ENCODE measurements around the gene RIMS1.
"Not testable (repeated sequence)": the region's sequence is repeated elsewhere in the genome, so short reads cannot be mapped to it uniquely, and the experiment has no call there.

Gene RIMS1

DNA sequence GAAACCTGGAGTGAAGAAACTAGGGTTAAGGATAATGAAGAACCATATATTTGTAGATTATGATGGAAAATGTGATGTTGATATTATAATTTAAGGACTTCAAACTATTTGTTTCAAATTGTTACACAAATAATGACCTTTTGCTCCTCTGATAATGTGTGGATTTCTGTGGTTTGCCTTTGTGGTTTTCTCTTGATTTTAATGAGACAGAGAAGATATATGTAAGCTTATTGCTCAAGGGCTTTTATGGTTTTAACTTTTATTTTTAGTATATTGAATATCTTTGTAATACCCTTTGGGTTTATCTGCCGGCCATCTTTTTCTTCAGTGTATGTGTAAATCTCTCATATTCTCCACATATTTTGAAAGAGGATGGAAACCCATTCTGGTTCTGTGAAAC lies 362.3 kb downstream of the RIMS1 start:
- DNase-seq: no peak

GRCh38 chr6:72250664-72251063 lies 364.3 kb downstream of the RIMS1 start:
- no peak for DNase-seq

DNA sequence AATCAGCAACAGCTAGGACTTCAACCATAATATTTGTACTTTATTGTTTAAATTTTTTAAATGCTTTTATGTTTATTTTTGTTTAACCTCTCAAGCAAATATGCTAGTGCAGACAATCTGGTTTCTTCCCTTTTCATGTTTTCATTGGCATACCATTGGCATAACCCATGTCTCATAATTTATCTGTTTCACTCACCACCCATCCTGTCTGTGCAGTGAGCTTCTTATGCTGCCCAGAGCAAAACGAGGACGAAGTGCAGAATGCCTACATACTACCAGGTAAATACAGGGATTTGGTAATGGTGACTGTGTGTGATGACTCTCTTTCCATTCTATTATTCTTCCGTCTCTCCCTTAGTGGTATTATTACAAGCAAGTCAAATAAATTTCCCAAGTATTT lies 374.1 kb downstream of the RIMS1 start:
- no peak for DNase-seq

- DNase-seq: no peak
Observed at GRCh38 chr6:72261554-72261953, 375.2 kb downstream of the RIMS1 start.

DNA sequence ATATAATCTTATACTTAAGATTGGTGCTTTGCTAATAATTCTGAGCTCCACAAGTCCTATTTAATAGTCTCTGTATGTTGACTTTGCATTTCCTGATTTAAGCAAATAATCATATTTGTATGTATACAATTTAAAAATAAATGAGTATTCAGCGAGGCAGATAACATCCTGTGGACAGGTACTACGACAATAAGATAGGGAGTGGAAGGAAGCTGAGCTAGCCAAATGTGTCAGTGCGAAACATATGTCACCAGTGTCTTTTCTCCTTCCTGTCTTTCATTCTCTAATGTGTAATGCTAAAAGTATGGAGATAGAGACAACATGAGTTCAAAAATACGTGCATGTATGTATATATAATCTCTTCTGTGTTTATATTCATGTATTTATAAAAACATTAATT lies 375.9 kb downstream of the RIMS1 start:
- no peak for DNase-seq

- no peak for DNase-seq
Observed at GRCh38 chr6:72267470-72267869, 381.1 kb downstream of the RIMS1 start.

DNA sequence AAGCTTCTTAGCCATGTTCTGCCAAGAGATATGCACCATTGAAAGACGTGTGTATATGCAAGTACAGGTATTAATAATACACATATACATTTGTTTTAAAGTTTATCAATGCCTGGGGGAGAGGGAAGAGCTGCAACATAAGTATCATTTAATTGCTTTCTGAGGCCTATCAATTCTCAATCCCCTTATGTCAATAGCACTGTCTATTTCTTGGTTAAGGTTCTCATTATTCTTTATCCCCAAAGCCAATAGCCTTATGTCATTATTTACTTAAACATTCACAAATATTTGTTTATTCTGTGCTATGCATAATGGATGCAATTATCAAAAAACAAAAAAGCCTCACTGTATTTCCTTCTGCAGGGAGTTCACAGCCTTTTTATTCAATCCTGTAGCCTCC lies 385.2 kb downstream of the RIMS1 start:
- no peak for DNase-seq

- no peak for DNase-seq
Observed at GRCh38 chr6:72272958-72273357, 386.6 kb downstream of the RIMS1 start.

- DNase-seq: no peak
Observed at GRCh38 chr6:72275888-72276287, 389.5 kb downstream of the RIMS1 start.

DNA sequence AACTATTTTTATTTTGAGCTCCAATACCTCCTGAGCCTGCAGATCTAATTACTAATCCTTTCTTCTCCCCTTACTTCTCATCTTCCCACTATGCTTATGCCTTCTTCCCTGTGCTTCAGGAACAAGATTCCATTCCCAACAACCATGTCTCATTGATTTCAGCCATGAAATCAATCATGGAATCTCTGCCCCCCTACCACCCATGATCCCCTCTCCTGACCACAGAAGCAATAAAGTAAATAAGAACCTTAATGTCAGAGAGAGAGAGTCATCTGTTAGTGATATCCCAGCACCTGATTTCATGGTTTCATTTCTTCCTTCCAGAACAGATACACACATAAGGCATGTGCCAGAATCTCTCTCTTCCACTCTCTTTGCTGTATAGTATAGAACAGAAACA lies 395.9 kb downstream of the RIMS1 start:
- no peak for DNase-seq

DNA sequence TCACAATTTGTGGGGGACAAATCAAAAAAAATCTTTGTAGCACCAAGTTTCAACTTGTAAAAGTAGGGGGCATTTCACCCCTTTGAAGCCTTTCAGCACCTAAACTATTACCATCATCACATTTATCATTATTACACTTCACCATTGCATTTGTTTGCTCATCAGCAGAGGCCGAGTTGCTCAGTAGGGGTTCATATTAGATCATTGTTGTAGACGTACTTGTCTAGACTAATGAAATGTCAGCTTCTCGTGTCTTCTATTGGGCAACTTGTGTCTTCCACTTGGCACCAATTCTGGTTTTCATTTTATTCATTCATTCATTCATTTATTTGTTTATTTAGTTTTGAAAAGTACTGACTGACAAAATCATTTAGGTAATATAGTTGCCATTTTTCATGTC lies 397.2 kb downstream of the RIMS1 start:
- DNase-seq: no peak

- no peak for DNase-seq
Observed at GRCh38 chr6:72286911-72287311, 400.6 kb downstream of the RIMS1 start.

DNA sequence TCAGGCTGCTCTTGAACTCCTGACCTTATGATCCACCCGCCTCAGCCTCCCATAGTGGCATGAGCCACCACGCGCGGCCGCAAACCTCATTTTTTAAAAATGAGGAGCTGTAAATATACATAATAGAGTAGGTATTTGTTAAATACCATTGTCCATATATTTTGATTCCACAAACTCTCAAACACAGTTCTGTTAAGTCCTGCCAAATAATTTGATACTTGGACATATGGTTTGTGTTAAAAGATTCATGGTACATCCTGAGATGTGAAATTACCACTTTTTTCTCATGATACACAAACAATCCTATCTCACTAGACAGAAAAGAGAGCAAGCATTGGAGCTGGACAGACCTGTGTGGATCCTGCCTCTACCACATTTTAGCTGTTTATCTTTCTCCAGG lies 401.5 kb downstream of the RIMS1 start:
- DNase-seq: no peak

GRCh38 chr6:72288592-72288991 lies 402.2 kb downstream of the RIMS1 start:
- no peak for DNase-seq

GRCh38 chr6:72290620-72291019 lies 404.3 kb downstream of the RIMS1 start:
- DNase-seq: no peak

DNA sequence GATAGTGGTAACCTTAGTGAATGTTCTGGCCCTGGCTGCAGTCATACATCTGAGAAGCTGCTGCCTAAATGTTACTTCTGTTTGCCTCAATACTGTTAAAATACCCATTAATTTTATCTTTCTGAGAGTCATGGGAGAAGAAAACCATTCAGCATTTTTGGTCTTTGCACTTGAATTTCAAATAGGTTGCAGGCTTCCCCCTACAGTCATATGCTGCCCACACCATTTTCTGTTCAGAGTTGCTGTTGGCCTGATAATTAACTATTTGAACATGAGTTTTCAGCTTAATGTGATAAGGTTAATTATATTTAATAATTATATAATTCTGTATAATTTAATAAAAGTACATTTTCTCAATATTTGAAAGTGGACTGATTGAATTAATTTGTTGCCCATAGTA lies 410.0 kb downstream of the RIMS1 start:
- DNase-seq: no peak

GRCh38 chr6:72305971-72306370 lies 419.6 kb downstream of the RIMS1 start:
- DNase-seq: no peak

GRCh38 chr6:72316675-72317380 lies 430.5 kb downstream of the RIMS1 start:
- DNase-seq: no peak

DNA sequence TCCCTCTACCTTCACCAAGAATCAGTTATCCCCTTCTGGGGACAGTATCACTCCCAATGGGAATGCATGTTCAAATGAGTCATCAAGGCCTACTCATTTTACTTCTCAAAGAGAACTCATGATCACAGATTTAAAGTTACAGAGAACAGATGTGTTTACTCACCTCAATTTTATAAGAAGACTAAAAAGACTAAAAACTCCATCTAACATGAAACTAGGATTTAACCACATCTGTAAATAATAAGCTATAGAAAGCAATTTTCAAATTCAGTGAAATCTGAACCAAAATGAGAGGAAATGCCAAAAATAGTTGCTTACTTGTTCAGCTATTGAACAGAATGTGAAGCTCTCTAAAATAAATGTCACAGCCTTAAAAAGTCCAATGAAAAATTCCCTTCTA lies 435.4 kb downstream of the RIMS1 start:
- DNase-seq: no peak

GRCh38 chr6:72322771-72323170 lies 436.4 kb downstream of the RIMS1 start:
- DNase-seq: no peak

DNA sequence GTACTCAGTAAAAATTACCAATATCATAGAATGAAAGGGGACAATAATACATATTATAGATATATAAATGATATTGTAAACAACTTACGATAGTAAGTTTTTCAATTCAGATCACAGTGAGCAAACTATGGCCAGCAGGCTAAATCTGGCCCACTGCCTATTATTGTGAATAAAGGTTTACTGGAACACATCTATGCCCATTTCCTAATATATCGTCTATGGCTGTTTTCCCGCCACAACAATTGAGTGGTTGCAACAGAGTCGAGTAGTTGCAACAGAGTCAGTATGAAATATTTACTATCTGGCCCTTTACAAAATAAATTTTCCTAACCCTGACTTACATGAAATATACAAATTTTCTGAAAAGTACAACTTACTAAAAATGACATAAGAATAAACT lies 438.2 kb downstream of the RIMS1 start:
- no peak for DNase-seq

DNA sequence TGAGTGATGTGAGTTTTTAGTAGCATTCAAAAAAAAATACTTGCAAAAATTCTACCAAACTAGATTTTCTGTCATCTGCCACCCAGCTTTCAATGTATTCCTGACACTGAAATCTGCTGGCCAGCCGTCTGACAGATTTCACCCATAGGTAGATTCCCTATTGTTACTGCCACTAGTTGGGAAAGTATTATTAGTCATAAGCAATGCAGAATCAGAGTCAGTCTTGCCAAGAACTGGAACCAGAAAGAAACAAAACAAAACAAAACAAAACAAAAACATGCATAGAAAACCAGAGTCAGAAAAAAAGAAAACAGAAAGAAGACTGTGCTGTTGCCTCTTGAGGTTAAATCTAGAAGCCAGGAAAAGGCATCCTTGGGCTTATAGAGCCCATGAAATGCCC lies 442.4 kb downstream of the RIMS1 start:
- no peak for DNase-seq

- not testable (repeated sequence) for DNase-seq
Observed at GRCh38 chr6:72335203-72335602, 448.9 kb downstream of the RIMS1 start.

DNA sequence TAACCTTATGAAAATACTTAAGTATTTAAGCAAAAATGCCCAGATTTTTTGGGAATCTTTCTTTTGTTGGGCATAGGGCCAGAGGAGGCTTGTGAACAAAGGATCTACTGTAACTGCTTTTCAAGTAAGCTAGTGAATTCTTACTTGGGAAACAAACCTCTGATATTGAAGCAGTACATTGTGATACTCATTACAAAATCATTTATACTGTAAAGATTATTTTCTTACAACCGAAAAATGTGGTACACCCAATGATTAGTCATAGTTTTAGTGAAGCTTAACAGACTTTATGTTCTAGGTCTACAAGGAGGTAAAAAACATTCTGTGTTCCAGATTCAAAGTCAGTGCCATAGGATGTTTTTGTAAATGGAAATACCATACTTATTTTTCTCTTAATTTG lies 462.6 kb downstream of the RIMS1 start:
- DNase-seq: no peak

DNA sequence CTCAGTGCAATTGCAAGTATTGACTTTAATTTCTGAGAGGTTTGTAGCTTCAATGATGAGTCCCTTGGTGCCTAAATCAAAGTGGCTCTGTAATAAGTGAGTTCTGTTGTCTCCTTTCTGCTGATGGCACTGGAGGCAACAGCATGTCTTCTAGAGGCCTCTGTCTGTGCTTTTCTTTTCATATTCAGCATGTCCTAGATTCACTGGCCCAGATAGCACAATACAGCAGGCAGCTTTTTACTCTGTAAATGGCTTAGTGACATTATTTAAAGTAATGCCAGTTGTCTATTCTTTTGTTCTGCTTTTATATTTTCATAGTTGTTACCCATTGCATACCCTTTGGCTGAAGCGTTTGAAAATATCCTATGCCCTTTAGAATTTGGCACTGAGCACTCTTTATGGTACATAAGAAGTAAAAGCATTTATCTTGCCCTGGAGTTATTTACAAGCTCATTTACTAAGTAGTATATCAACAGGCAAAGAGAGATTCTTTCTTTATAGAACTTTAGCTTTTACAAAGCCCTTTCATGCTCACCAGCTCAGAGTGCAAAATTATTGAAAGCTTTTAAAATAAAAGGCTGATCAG lies 464.0 kb downstream of the RIMS1 start:
- DNase-seq: no peak
